Measurements from ENCODE around the gene SOX5. TPM values are rescaled to one million over a fixed set of nuclear protein-coding genes. Genes with fewer than 3 reads are reported as not detected.

The SOX5 gene
- total RNA-seq, 1 experiment from 2014 or later: 0.52 TPM

DNA sequence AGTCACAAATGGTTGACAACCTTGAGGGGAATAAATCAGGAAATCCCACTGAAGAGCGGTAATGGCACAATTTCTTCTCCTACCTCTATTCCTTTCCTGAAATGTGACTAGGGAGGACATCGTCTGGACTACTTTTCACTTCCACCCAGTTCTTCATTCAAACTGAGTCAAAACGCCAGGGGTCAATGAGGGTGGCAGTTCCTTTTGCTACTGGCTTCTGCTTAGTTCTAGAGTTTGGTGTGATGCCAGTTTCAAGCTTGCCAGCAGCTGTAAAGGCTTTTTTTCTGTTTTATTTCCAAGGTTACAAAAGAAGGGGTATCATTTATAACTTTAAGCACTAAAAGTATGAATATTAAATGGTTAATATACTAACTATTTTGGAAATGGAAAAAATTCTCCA is 286.5 kb downstream of the SOX5 start:
- Histone ChIP-seq H3K27ac (ENCODE audit: low read depth, low read length) (no peak overlapping the region), H3K9me2 (ENCODE audit: insufficient read depth) (no peaks in the 10 kb centered on the region), H3K4me3 (replicated peaks in 1 of 2; ENCODE audit: low read depth in 1 of 2, low read length in 2 of 2) (no peak overlapping the region), H4K20me1 (ENCODE audit: insufficient read depth) (no peaks in the 10 kb centered on the region), H3K27me3 (ENCODE audit: insufficient read depth, low read length) (no peaks in the 10 kb centered on the region), H3K36me3 (ENCODE audit: control insufficient read depth in 1 of 2, insufficient read depth in 2 of 2, low read length in 2 of 2) (no peaks in the 10 kb centered on the region), H2AFZ (ENCODE audit: low read depth, low read length, poor library complexity, severe bottlenecking) (no peak overlapping the region), H3K9ac (ENCODE audit: low read length) (no peak overlapping the region), H3K4me1 (ENCODE audit: control insufficient read depth in 1 of 2, insufficient read depth in 2 of 2, low read length in 2 of 2) (no peaks in the 10 kb centered on the region), H3K79me2 (ENCODE audit: insufficient read depth, low read length) (no peaks in the 10 kb centered on the region), H3K9me3 (ENCODE audit: control insufficient read depth in 1 of 2, insufficient read depth in 1 of 2, low read depth in 1 of 2, low read length in 2 of 2) (peaks cover 4 to 19% of the 10 kb centered on the region in 2 experiments; a peak in 2 of 4 replicates), H3K4me2 (ENCODE audit: low read length) (no peak overlapping the region)
- ATAC-seq (no peak), DNase-seq (ENCODE audit: low read depth, low spot score) (no peak)
- RAD21 ChIA-PET (ENCODE audit: low non-redundant PET in 1 of 2, low total read pairs in 2 of 2, uncharacterized antibody in 2 of 2, unreplicated experiment in 2 of 2): no interaction called here
- intact Hi-C loops (cut with micrococcal nuclease): no loop called here
- no TSS peak for BruUV-seq (replicated peaks)
- POLR2A ChIA-PET: no interaction called here
- CTCF ChIA-PET: no interaction called here
- no peak for TF ChIP-seq TCF7L2 (IDR thresholded peaks at IDR 0.05; ENCODE audit: borderline replicate concordance, extremely low read depth, insufficient read depth, insufficient read length)
- TF ChIP-seq JUND (IDR thresholded peaks at IDR 0.05): no peak
- no peak for TF ChIP-seq ELF1 (IDR thresholded peaks at IDR 0.05; ENCODE audit: borderline replicate concordance, low read depth)
- no peak for TF ChIP-seq RAD21 (IDR thresholded peaks at IDR 0.05; ENCODE audit: low read depth)
- no peak for TF ChIP-seq SIN3A (IDR thresholded peaks at IDR 0.05; ENCODE audit: low read depth)
- TF ChIP-seq, protein P1, sequence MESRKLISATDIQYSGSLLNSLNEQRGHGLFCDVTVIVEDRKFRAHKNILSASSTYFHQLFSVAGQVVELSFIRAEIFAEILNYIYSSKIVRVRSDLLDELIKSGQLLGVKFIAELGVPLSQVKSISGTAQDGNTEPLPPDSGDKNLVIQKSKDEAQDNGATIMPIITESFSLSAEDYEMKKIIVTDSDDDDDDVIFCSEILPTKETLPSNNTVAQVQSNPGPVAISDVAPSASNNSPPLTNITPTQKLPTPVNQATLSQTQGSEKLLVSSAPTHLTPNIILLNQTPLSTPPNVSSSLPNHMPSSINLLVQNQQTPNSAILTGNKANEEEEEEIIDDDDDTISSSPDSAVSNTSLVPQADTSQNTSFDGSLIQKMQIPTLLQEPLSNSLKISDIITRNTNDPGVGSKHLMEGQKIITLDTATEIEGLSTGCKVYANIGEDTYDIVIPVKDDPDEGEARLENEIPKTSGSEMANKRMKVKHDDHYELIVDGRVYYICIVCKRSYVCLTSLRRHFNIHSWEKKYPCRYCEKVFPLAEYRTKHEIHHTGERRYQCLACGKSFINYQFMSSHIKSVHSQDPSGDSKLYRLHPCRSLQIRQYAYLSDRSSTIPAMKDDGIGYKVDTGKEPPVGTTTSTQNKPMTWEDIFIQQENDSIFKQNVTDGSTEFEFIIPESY (IDR thresholded peaks at IDR 0.05; ENCODE audit: extremely low read depth, insufficient replicate concordance, low read length): no peak
- TF ChIP-seq CBX3 (IDR thresholded peaks at IDR 0.05; ENCODE audit: low read depth): no peak
- no peak for TF ChIP-seq EZH2 (IDR thresholded peaks at IDR 0.05)
- no peak for TF ChIP-seq ZFX (IDR thresholded peaks at IDR 0.05)
- no peak for TF ChIP-seq POLR2AphosphoS5 (IDR thresholded peaks at IDR 0.05; ENCODE audit: low read depth, low read length)

GRCh38 chr12:23659131-23659530 is 290.3 kb downstream of the SOX5 start:
- no peak for DNase-seq (ENCODE audit: low read depth, low spot score)
- no peak for TF ChIP-seq TCF7L2 (IDR thresholded peaks at IDR 0.05; ENCODE audit: borderline replicate concordance, extremely low read depth, insufficient read depth, insufficient read length)
- no peak for TF ChIP-seq ELF1 (IDR thresholded peaks at IDR 0.05; ENCODE audit: borderline replicate concordance, low read depth)
- TF ChIP-seq JUND (IDR thresholded peaks at IDR 0.05): no peak
- no peak for TF ChIP-seq SIN3A (IDR thresholded peaks at IDR 0.05; ENCODE audit: low read depth)
- TF ChIP-seq ZFX (IDR thresholded peaks at IDR 0.05): no peak
- TF ChIP-seq, protein P2, sequence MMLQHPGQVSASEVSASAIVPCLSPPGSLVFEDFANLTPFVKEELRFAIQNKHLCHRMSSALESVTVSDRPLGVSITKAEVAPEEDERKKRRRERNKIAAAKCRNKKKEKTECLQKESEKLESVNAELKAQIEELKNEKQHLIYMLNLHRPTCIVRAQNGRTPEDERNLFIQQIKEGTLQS (IDR thresholded peaks at IDR 0.05): no peak
- no peak for TF ChIP-seq EZH2 (IDR thresholded peaks at IDR 0.05)
- intact Hi-C loops (cut with micrococcal nuclease): no loop called here
- no peaks in the 10 kb centered on the region for H3K79me2 ChIP-seq (ENCODE audit: insufficient read depth, low read length)
- no peak overlapping the region for H3K4me3 ChIP-seq (replicated peaks in 1 of 2; ENCODE audit: low read depth in 1 of 2, low read length in 2 of 2)
- H3K9ac ChIP-seq (ENCODE audit: low read length): no peak overlapping the region
- ChIA-PET POLR2A (no interaction called here), CTCF (no interaction called here), RAD21 (ENCODE audit: low non-redundant PET in 1 of 2, low total read pairs in 2 of 2, uncharacterized antibody in 2 of 2, unreplicated experiment in 2 of 2) (no interaction called here)
- no peaks in the 10 kb centered on the region for H3K4me1 ChIP-seq (ENCODE audit: control insufficient read depth in 1 of 2, insufficient read depth in 2 of 2, low read length in 2 of 2)
- H4K20me1 ChIP-seq (ENCODE audit: insufficient read depth): no peaks in the 10 kb centered on the region
- H3K9me2 ChIP-seq (ENCODE audit: insufficient read depth): no peaks in the 10 kb centered on the region
- no peaks in the 10 kb centered on the region for H3K36me3 ChIP-seq (ENCODE audit: control insufficient read depth in 1 of 2, insufficient read depth in 2 of 2, low read length in 2 of 2)
- no peak overlapping the region for H2AFZ ChIP-seq (ENCODE audit: low read depth, low read length, poor library complexity, severe bottlenecking)
- H3K9me3 ChIP-seq (ENCODE audit: control insufficient read depth in 1 of 2, insufficient read depth in 1 of 2, low read depth in 1 of 2, low read length in 2 of 2): peaks cover 0 to 22% of the 10 kb centered on the region in 2 experiments; a peak in 2 of 4 replicates
- ATAC-seq: no peak
- H3K27ac ChIP-seq (ENCODE audit: low read depth, low read length): no peak overlapping the region
- no peak overlapping the region for H3K4me2 ChIP-seq (ENCODE audit: low read length)
- no peaks in the 10 kb centered on the region for H3K27me3 ChIP-seq (ENCODE audit: insufficient read depth, low read length)
- no TSS peak for BruUV-seq (replicated peaks)
